Keratinocyte (primary cell): ENCODE results near the gene C5orf24.

ENCODE experiments used
- CTCF ChIP-seq, 3 experiments: IDR thresholded peaks in 1 of 3; conservative IDR thresholded peaks in 1 of 3; optimal IDR thresholded peaks in 1 of 3; 2 replicates in 2 of 3; 3 replicates in 1 of 3; pipeline versions ENCODE3 to v1.5.1; 2011; ENCODE audit warnings: low read length in 3 of 3, mild to moderate bottlenecking in 3 of 3, moderate library complexity in 2 of 3, control low read depth in 1 of 3, inconsistent platforms in 1 of 3; ENCODE audit not compliant: insufficient read depth in 2 of 3; ENCODE audit errors: extremely low read depth in 1 of 3
- EZH2 ChIP-seq: IDR thresholded peaks from one replicate; pipeline ENCODE4 v1.6.1; 2012; ENCODE audit warnings: inconsistent platforms, mild to moderate bottlenecking, low read length, moderate library complexity

GRCh38 chr5:134873494-134873893, 27.7 kb downstream of the C5orf24 start:
- TF ChIP-seq CTCF (optimal IDR thresholded peaks at IDR 0.05 in 1 of 3, IDR thresholded peaks at IDR 0.05 in 1 of 3, conservative IDR thresholded peaks at IDR 0.05 in 1 of 3; ENCODE audit: extremely low read depth in 1 of 3, insufficient read depth in 2 of 3, low read length in 3 of 3) = no peak
- TF ChIP-seq EZH2 = no peak
